Fibroblast of the aortic adventitia (primary cell): ENCODE results near the gene MICU1. TPM values are rescaled to one million over a fixed set of nuclear protein-coding genes. Genes with fewer than 3 reads are reported as not detected.
A peak's percentile ranks its signal among the peaks of the same experiment; 100 is the strongest.

Experiments used
- DNase-seq: peaks from one replicate; pipeline ENCODE4 v3.0.0-alpha.2; 2010; ENCODE audit warnings: low read depth
- H3K4me3 ChIP-seq: 2 replicates; pipeline ENCODE4 v1.5.1; 2011; ENCODE audit warnings: low read depth, mild to moderate bottlenecking, control low read depth, low read length, moderate library complexity
- CTCF ChIP-seq: IDR thresholded peaks from 2 replicates; pipeline ENCODE4 v1.5.1; 2011; ENCODE audit warnings: mild to moderate bottlenecking, low read length, control low read depth, inconsistent platforms; ENCODE audit not compliant: insufficient read depth
- total RNA-seq: library from RNA; depleted of rRNA; stranded (reverse); fragments of >200 nt; gene quantifications from 2 replicates; pipeline ENCODE4 v1.2.3, GENCODE V29; 2012; ENCODE audit warnings: low replicate concordance

The MICU1 gene
- total RNA-seq, 1 donor, result 58.3 TPM

GRCh38 chr10:72509206-72509799, 116.6 kb downstream of the MICU1 start:
- no peak for TF ChIP-seq CTCF
- DNase-seq, result no peak
- H3K4me3 ChIP-seq, result no peak overlapping the region

GRCh38 chr10:72508033-72508432, 117.8 kb downstream of the MICU1 start:
- DNase-seq, result no peak
- no peak overlapping the region for H3K4me3 ChIP-seq
- TF ChIP-seq CTCF, result no peak

GRCh38 chr10:72506474-72506873, 119.4 kb downstream of the MICU1 start:
- no peak overlapping the region for H3K4me3 ChIP-seq
- TF ChIP-seq CTCF, result no peak
- no peak for DNase-seq

GRCh38 chr10:72505435-72505834, 120.4 kb downstream of the MICU1 start:
- no peak overlapping the region for H3K4me3 ChIP-seq
- DNase-seq, result no peak
- TF ChIP-seq CTCF, result no peak

GRCh38 chr10:72503694-72504438, 122.0 kb downstream of the MICU1 start:
- no peak for TF ChIP-seq CTCF
- DNase-seq, result no peak
- H3K4me3 ChIP-seq, result no peak overlapping the region

GRCh38 chr10:72503241-72503640, 122.6 kb downstream of the MICU1 start:
- no peak overlapping the region for H3K4me3 ChIP-seq
- TF ChIP-seq CTCF, result no peak
- peak; percentile 67 for DNase-seq
